ENCODE data around the gene PLA1A.

DNA sequence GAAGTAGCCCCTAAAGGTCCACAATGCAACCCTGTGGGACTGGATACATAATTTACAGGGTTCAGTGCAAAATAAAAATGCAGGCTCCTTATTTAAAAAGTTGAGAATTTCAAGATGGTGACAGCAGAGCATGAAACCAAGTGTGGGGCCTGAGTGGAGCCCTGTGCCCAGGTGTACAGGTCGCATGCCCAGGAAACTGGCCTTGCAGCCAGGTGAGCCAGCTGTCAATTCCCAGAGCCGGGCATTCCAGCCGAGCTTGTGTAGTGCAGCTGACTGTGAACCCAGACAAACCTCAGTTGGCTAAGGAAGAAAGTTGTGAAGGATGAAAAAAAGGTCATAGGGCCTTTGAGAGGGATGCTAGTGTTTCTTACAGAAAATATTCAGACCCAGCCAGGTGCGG, 35.1 kb downstream of the PLA1A start:
- TF ChIP-seq CTCF (IDR thresholded peaks at IDR 0.05; ENCODE audit: low read length) (no peak), EZH2 (IDR thresholded peaks at IDR 0.05; ENCODE audit: borderline replicate concordance, low read length) (no peak)
